OCI-LY3 (cell line): Measurements from ENCODE around the gene KIF27.
A peak's percentile ranks its signal among the peaks of the same experiment; 100 is the strongest.
"Not testable (repeated sequence)": the region's sequence is repeated elsewhere in the genome, so short reads cannot be mapped to it uniquely, and the experiment has no call there.

Experiments
- H2AFZ ChIP-seq: fragments of 200-600, 300-600 bp; shearing (Covaris generic); 2 replicates; pipeline ENCODE4 v1.6.0; 2014; ENCODE audit warnings: antibody characterized with exemption, low read depth, low read length
- H3K27ac ChIP-seq: fragments of 200-600, 300-600 bp; sonication (generic); 2 replicates; pipeline ENCODE4 v1.5.1; 2014; ENCODE audit warnings: mild to moderate bottlenecking, low read length, moderate library complexity, mixed read lengths
- H3K27me3 ChIP-seq: fragments of 200-600, 300-600 bp; sonication (generic); 2 replicates; pipeline ENCODE4 v1.6.1; 2014; ENCODE audit warnings: low read depth, low read length, mixed read lengths
- H3K36me3 ChIP-seq: fragments of 200-600, 300-600 bp; sonication (generic); replicated peaks from 2 replicates; pipeline ENCODE3; 2014; ENCODE audit warnings: low read depth, low read length, mixed read lengths
- H3K4me1 ChIP-seq: fragments of 300-600, 200-600 bp; sonication (generic); 2 replicates; pipeline ENCODE4 v1.6.1; 2014; ENCODE audit warnings: low read length, mixed read lengths
- H3K4me2 ChIP-seq: fragments of 200-600, 300-600 bp; sonication (generic); 2 replicates; pipeline ENCODE4 v1.6.1; 2014; ENCODE audit warnings: low read length, mixed read lengths
- H3K4me3 ChIP-seq: fragments of 300-600, 200-600 bp; sonication (generic); 2 replicates; pipeline ENCODE4 v1.5.1; 2014; ENCODE audit warnings: antibody characterized with exemption, mild to moderate bottlenecking, low read length, moderate library complexity
- H3K79me2 ChIP-seq: fragments of 300-600, 200-600 bp; shearing (Covaris generic); 2 replicates; pipeline ENCODE4 v1.6.1; 2014; ENCODE audit warnings: mild to moderate bottlenecking, low read length, mixed read lengths
- H3K9ac ChIP-seq: fragments of 300-600, 200-600 bp; shearing (Covaris generic); 2 replicates; pipeline ENCODE4 v1.6.0; 2014; ENCODE audit warnings: mild to moderate bottlenecking, low read length, moderate library complexity
- H3K9me3 ChIP-seq: fragments of 200-600, 300-600 bp; shearing (Covaris generic); 2 replicates; pipeline ENCODE4 v1.6.1; 2014; ENCODE audit warnings: low read length, mixed read lengths; ENCODE audit not compliant: insufficient read depth
- H4K20me1 ChIP-seq: fragments of 200-600, 300-600 bp; sonication (generic); 2 replicates; pipeline ENCODE4 v1.6.1; 2016; ENCODE audit warnings: low read length, mixed read lengths; ENCODE audit not compliant: insufficient read depth
- CTCF ChIP-seq: fragments of 200-600, 300-600 bp; sonication (generic); IDR thresholded peaks from 2 replicates; pipeline ENCODE4 v1.5.1; 2014; ENCODE audit warnings: antibody characterized with exemption, low read length, low read depth
- EZH2phosphoT487 ChIP-seq: fragments of 200-600 bp; shearing (Covaris generic); IDR thresholded peaks from 2 replicates; pipeline ENCODE4 v1.6.1; 2018; ENCODE audit warnings: antibody characterized with exemption, mixed run types, low read depth

KIF27 gene

GRCh38 chr9:83920469-83920926 lies 734 bp downstream of the KIF27 start:
- no peak for TF ChIP-seq EZH2phosphoT487
- peak; percentile 60; the same call in 1 of the 2 replicates for TF ChIP-seq CTCF
- Histone ChIP-seq H3K27ac (peak overlapping the region; percentile 70), H4K20me1 (no peaks in the 10 kb centered on the region), H3K79me2 (peaks cover 10% of the 10 kb centered on the region), H3K4me3 (peak overlapping the region; percentile 71), H2AFZ (peak overlapping the region; percentile 84), H3K9ac (peak overlapping the region; percentile 67), H3K27me3 (no peaks in the 10 kb centered on the region), H3K9me3 (no peaks in the 10 kb centered on the region), H3K4me1 (peaks cover 11% of the 10 kb centered on the region; the same call in 1 of the 2 replicates), H3K36me3 (no peaks in the 10 kb centered on the region), H3K4me2 (peak overlapping the region; percentile 84)

- H3K4me1 ChIP-seq, result peaks cover 11% of the 10 kb centered on the region; the same call in 1 of the 2 replicates
- no peaks in the 10 kb centered on the region for H3K9me3 ChIP-seq
- H2AFZ ChIP-seq, result no peak overlapping the region
- TF ChIP-seq CTCF (no peak), EZH2phosphoT487 (no peak)
- H4K20me1 ChIP-seq, result no peaks in the 10 kb centered on the region
- H3K4me3 ChIP-seq, result no peak overlapping the region
- H3K27ac ChIP-seq, result no peak overlapping the region
- H3K36me3 ChIP-seq, result no peaks in the 10 kb centered on the region
- H3K9ac ChIP-seq, result no peak overlapping the region
- no peaks in the 10 kb centered on the region for H3K27me3 ChIP-seq
- H3K79me2 ChIP-seq, result peaks cover 10% of the 10 kb centered on the region
- no peak overlapping the region for H3K4me2 ChIP-seq
These were observed 2.1 kb downstream of the KIF27 start for GRCh38 chr9:83919111-83919510.

- H3K27ac ChIP-seq, H3K4me3 ChIP-seq, H3K4me2 ChIP-seq, H4K20me1 ChIP-seq, H3K9ac ChIP-seq, H3K9me3 ChIP-seq, H3K36me3 ChIP-seq, H3K4me1 ChIP-seq, H2AFZ ChIP-seq, H3K27me3 ChIP-seq, H3K79me2 ChIP-seq: not testable (repeated sequence)
- peak; percentile 37 for TF ChIP-seq CTCF
These were observed 9.0 kb downstream of the KIF27 start for GRCh38 chr9:83912194-83912593.

GRCh38 chr9:83906144-83906543 lies 15.1 kb downstream of the KIF27 start:
- Histone ChIP-seq H3K9ac (no peak overlapping the region), H4K20me1 (no peaks in the 10 kb centered on the region), H3K4me2 (no peak overlapping the region), H3K27me3 (no peaks in the 10 kb centered on the region), H3K36me3 (no peaks in the 10 kb centered on the region), H3K4me1 (no peaks in the 10 kb centered on the region), H3K27ac (no peak overlapping the region), H3K79me2 (no peaks in the 10 kb centered on the region), H2AFZ (no peak overlapping the region), H3K9me3 (no peaks in the 10 kb centered on the region), H3K4me3 (no peak overlapping the region)
- no peak for TF ChIP-seq CTCF
- no peak for TF ChIP-seq EZH2phosphoT487

GRCh38 chr9:83900615-83901014 lies 20.6 kb downstream of the KIF27 start:
- not testable (repeated sequence) for H3K27me3 ChIP-seq, H3K9ac ChIP-seq, H4K20me1 ChIP-seq, H3K79me2 ChIP-seq, H2AFZ ChIP-seq, H3K4me1 ChIP-seq, H3K4me3 ChIP-seq, H3K9me3 ChIP-seq, H3K27ac ChIP-seq, H3K4me2 ChIP-seq, H3K36me3 ChIP-seq

GRCh38 chr9:83894301-83894700 lies 26.9 kb downstream of the KIF27 start:
- not testable (repeated sequence) for H3K27me3 ChIP-seq, H3K79me2 ChIP-seq, H3K36me3 ChIP-seq, H3K9me3 ChIP-seq, H3K4me1 ChIP-seq, H3K4me3 ChIP-seq, H3K4me2 ChIP-seq, H4K20me1 ChIP-seq, H3K9ac ChIP-seq, H2AFZ ChIP-seq, H3K27ac ChIP-seq
